Measurements from ENCODE around the gene MRPL28.

Gene MRPL28

DNA sequence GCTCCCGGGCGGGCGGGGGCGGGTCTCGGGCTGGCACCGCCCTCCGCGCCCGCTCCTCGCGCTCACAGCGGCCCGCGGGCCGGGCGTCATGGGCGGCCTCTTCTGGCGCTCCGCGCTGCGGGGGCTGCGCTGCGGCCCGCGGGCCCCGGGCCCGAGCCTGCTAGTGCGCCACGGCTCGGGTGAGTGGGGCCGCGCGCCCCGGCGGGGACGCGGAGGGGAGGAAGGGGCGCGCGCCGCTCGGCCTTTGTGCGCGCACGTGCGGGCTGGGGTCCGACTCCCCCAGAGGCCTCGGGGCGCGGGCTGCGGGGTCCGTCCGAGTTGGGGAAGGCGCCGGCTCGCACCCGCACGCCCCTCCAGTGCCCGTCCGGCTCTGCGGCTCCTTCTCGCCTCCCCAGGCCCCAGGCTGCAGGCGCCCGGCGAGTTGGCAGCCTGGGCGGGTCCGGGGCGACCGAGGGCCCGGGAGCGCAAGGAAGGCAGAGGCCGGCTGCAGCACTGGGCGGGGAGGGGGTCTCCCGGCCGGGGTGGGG lies 26.9 kb upstream of the MRPL28 start, which contains the start of gene NME4:
TSS of gene NME4 (plus strand) at position 65 of the 527 bp plus-strand sequence. CDS start at position 89, 24 bp downstream.
- TF ChIP-seq ZFX (IDR thresholded peaks at IDR 0.05), result no peak
- TF ChIP-seq, protein P1, sequence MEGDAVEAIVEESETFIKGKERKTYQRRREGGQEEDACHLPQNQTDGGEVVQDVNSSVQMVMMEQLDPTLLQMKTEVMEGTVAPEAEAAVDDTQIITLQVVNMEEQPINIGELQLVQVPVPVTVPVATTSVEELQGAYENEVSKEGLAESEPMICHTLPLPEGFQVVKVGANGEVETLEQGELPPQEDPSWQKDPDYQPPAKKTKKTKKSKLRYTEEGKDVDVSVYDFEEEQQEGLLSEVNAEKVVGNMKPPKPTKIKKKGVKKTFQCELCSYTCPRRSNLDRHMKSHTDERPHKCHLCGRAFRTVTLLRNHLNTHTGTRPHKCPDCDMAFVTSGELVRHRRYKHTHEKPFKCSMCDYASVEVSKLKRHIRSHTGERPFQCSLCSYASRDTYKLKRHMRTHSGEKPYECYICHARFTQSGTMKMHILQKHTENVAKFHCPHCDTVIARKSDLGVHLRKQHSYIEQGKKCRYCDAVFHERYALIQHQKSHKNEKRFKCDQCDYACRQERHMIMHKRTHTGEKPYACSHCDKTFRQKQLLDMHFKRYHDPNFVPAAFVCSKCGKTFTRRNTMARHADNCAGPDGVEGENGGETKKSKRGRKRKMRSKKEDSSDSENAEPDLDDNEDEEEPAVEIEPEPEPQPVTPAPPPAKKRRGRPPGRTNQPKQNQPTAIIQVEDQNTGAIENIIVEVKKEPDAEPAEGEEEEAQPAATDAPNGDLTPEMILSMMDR (conservative IDR thresholded peaks at IDR 0.05), result no peak
- no peak within 1 kb of the TSS for H3K27ac ChIP-seq

DNA sequence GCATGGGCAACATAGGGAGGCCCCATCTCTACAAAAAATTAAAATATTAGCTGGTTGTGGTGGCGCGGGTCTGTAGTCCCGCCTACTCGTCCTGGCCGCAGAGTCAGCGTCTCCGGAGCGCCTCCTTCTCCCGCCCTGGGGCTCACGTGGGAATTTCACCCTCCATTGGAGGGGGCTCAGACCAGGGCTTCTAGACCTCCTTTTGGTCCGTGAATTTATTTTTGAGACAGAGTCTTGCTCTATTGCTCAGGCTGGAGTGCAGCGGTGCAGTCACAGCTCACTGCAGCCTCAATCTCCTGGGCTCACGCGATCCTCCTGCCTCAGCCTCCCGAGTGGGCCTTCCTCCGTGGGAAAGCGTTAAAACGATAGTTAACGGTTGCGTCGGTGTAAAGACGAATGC lies 26.3 kb upstream of the MRPL28 start:
- no peak overlapping the region for H3K27ac ChIP-seq
- no peak for TF ChIP-seq ZFX (IDR thresholded peaks at IDR 0.05)

DNA sequence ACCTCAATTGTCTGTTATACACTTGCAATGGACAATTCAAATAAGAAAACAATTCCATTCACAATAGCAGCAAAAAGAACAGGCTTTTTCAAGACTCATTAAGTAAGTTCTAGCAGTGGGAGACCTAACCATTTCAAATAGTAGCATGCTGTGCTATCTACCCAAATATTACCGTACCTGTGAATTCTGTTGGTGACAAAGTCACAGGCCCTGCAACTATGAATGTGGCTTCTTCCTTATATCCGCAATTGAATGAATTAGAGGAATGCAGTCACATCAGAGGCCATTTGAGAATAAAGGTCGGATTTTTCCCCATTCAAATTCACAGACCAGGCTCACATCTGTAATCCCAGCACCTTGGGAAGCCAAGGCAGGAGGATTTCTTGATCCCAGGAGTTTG lies 25.9 kb upstream of the MRPL28 start:
- TF ChIP-seq, protein P1 (conservative IDR thresholded peaks at IDR 0.05), result no peak
- no peak for TF ChIP-seq ZFX (IDR thresholded peaks at IDR 0.05)

DNA sequence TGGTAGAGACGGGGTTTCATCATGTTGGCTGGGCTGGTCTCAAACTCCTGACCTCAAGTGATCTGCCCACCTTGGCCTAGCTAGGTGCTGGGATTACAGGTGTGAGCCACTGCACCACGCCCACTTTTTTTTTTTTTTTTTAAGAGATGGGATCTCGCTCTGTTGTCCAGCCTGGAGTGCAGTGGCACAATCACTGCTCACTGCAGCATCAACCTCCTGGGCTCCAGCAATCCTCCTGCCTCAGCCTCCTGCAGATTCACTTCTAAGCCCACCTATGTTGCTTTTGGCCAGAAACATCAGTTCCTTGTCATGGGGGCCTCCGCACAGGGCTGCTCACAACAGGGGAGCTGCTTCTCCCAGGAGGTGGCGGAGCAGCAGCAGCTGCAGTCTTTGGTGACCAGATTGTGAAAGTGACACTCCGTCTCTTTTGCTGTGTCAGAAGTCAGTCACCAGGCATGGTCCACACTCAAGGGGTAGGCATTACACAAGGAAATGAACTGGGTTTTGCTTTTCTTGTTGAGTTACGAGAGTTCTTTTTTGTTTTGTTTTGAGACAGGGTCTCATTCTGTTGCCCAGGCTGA lies 22.2 kb upstream of the MRPL28 start:
- no peak overlapping the region for H3K27ac ChIP-seq

More for the DNA sequence above, 25.9 kb upstream of the MRPL28 start:
- H3K27ac ChIP-seq, result no peak overlapping the region

DNA sequence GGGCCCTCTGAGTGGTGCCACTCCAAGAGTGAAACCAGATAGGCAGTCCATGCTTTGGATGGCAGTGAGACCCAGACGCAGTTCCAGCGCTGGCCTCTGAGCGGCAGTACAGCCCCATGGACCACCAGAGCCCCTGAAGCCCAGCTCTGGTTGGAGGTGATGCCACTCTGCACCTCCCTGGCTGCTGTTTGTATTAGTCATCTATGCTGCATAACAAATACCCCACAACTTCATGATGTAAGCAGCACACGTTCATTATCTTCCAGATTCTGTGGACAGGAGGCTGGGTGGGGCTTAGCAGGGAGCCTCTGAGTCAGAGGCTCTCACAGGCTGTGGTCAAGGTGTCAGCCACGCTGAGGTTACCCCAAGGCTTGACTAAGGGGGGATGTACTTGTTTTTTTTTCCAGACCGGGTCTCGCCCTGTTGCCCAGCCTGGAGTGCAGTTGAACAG lies 21.6 kb upstream of the MRPL28 start:
- TF ChIP-seq, protein P1 (conservative IDR thresholded peaks at IDR 0.05), result peak; percentile 66
- no peak for TF ChIP-seq ZFX (IDR thresholded peaks at IDR 0.05)

More for the DNA sequence above, 22.2 kb upstream of the MRPL28 start:
- TF ChIP-seq ZFX (IDR thresholded peaks at IDR 0.05), result no peak
- TF ChIP-seq, protein P1 (conservative IDR thresholded peaks at IDR 0.05), result no peak

DNA sequence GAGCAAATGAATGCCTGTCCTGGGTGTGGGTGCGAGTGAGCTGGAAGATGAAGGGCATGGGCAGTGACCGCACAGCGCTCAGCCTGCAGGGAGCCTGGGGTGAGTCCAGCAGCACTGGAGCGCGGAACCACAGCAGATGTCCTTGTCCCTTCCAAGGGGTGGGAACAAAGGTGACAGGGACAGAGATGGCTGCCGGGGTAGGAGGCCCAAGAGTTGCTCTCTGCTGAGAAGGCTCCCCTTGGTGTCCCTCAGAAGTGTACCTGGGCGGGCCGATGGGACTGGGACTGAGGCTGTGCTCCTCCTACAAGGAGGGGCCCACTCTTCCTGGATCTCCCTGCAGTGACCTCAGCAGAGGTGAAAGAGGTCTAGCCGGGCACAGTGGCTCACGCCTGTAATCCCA lies 19.0 kb upstream of the MRPL28 start:
- TF ChIP-seq ZFX (IDR thresholded peaks at IDR 0.05), result no peak
- TF ChIP-seq, protein P1 (conservative IDR thresholded peaks at IDR 0.05), result no peak

More for the DNA sequence above, 21.6 kb upstream of the MRPL28 start:
- no peak overlapping the region for H3K27ac ChIP-seq

DNA sequence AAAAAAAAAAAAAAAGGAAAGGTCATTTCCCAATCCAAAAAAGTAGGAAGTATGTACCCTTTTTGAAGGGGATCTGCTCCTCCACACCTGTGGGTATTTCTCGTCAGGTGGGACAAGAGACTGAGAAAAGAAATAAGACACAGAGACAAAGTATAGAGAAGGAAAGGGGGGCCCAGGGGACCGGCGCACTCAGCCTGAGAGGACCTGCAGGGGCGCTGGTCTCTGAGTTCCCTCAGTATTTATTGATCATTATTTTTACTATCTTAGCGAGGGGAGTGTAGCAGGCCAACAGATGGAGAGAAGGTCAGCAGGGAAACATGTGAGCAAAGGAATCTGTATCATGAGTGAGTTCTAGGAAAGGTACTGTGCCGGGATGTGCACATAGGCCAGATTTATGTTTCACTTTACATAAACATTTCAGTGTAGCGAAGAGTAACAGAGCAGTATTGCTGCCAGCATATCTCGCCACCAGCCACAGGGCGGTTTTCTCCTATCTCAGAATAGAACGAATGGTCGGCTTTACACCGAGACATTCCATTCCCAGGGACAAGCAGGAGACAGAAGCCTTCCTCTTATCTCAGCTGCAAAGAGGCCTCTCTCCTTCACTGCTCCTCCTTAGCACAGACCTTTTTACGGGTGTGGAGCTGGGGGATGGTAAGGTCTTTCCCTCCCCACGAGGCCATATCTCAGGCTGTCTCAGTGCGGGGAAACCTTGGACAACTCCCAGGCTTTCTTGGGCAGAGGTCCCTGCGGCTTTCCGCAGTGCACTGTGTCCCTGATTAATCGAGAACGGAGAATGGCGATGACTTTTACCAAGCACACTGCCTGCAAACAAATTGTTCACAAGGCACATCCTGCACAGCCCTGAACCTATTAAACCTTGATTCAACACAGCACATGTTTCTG lies 17.7 kb upstream of the MRPL28 start:
- TF ChIP-seq, protein P1 (conservative IDR thresholded peaks at IDR 0.05), result peak; percentile 1; the same call in 1 of the 2 replicates
- peak overlapping the region; percentile 51 for H3K27ac ChIP-seq

More for the DNA sequence above, 19.0 kb upstream of the MRPL28 start:
- H3K27ac ChIP-seq, result peak overlapping the region; percentile 51
